ENCODE results near the gene MYBPH.

- TF ChIP-seq, protein P1, sequence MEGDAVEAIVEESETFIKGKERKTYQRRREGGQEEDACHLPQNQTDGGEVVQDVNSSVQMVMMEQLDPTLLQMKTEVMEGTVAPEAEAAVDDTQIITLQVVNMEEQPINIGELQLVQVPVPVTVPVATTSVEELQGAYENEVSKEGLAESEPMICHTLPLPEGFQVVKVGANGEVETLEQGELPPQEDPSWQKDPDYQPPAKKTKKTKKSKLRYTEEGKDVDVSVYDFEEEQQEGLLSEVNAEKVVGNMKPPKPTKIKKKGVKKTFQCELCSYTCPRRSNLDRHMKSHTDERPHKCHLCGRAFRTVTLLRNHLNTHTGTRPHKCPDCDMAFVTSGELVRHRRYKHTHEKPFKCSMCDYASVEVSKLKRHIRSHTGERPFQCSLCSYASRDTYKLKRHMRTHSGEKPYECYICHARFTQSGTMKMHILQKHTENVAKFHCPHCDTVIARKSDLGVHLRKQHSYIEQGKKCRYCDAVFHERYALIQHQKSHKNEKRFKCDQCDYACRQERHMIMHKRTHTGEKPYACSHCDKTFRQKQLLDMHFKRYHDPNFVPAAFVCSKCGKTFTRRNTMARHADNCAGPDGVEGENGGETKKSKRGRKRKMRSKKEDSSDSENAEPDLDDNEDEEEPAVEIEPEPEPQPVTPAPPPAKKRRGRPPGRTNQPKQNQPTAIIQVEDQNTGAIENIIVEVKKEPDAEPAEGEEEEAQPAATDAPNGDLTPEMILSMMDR (IDR thresholded peaks at IDR 0.05) = no peak
- no peak for TF ChIP-seq POLR2A (IDR thresholded peaks at IDR 0.05)
Observed at GRCh38 chr1:203165800-203166161, 9.8 kb downstream of the MYBPH start.
